Thyroid gland (tissue), 4 donors: ENCODE data around the gene GJC1. TPM values are rescaled to one million over a fixed set of nuclear protein-coding genes. Genes with fewer than 3 reads are reported as not detected.
"Not testable (repeated sequence)": the region's sequence is repeated elsewhere in the genome, so short reads cannot be mapped to it uniquely, and the experiment has no call there.

ENCODE experiments used
- DNase-seq, 2 donors: peaks; one replicate each; pipeline ENCODE4 v3.0.0-alpha.2; 2019
- H3K27ac ChIP-seq, 3 donors: fragments of 200-600 bp; sonication (generic); 1 replicate in 2 of 3; 2 replicates in 1 of 3; pipeline ENCODE4 v1.5.1; 2016 to 2019; ENCODE audit warnings: mild to moderate bottlenecking in 1 of 3, moderate library complexity in 1 of 3
- H3K27me3 ChIP-seq: fragments of 200-600 bp; sonication (generic); one replicate; pipeline ENCODE4 v1.5.1; 2019
- H3K36me3 ChIP-seq, 2 donors: fragments of 200-600 bp; sonication (generic); one replicate each; pipeline ENCODE4 v1.5.1; 2016 to 2019
- H3K4me1 ChIP-seq, 2 donors: fragments of 200-600 bp; sonication (generic); one replicate each; pipeline ENCODE4 v1.5.1; 2017 to 2019
- H3K4me3 ChIP-seq, 3 donors: fragments of 200-600 bp; sonication (generic); replicated peaks in 1 of 3; 1 replicate in 2 of 3; 2 replicates in 1 of 3; pipeline ENCODE4 v1.5.1; 2016; ENCODE audit warnings: mild to moderate bottlenecking in 1 of 3
- H3K9me3 ChIP-seq: fragments of 200-600 bp; sonication (generic); one replicate; pipeline ENCODE4 v1.5.1; 2017
- POLR2A ChIP-seq, 2 donors: fragments of 450-650 bp; IDR thresholded peaks; one replicate each; pipeline ENCODE4 v1.6.1; 2017; ENCODE audit warnings: antibody characterized with exemption in 2 of 2, mild to moderate bottlenecking in 2 of 2, moderate library complexity in 1 of 2
- WGBS, 2 donors: methylation state at CpG; one replicate each; pipeline ENCODE4 v1.1.5; 2017; 5-methylcytosine and 5-hydroxymethylcytosine counted together
- intact Hi-C: fragments of 100-400 bp; cut with DNase I; formaldehyde crosslinking; loops from one replicate; pipeline ENCODE4 v1.15.1; 2023
- total RNA-seq, 4 donors: library from RNA; depleted of rRNA; stranded (reverse); fragments of >200 nt; gene quantifications; one replicate each; pipeline ENCODE4 v1.2.3, GENCODE V29; 2016
- TF ChIP-seq, protein P1 (sequence below), 6 experiments: fragments of 200-600 bp in 3 of 6; fragments of 450-650 bp in 3 of 6; sonication (generic) in 3 of 6; IDR thresholded peaks; one replicate each; pipeline ENCODE4 v1.5.1; 2016 to 2019; ENCODE audit warnings: antibody characterized with exemption in 6 of 6, mild to moderate bottlenecking in 2 of 6, inconsistent platforms in 1 of 6, moderate library complexity in 1 of 6

GJC1 gene
- total RNA-seq, 4 donors from 2014 or later: 1.4 to 6.1 (median 3.8) TPM

DNA sequence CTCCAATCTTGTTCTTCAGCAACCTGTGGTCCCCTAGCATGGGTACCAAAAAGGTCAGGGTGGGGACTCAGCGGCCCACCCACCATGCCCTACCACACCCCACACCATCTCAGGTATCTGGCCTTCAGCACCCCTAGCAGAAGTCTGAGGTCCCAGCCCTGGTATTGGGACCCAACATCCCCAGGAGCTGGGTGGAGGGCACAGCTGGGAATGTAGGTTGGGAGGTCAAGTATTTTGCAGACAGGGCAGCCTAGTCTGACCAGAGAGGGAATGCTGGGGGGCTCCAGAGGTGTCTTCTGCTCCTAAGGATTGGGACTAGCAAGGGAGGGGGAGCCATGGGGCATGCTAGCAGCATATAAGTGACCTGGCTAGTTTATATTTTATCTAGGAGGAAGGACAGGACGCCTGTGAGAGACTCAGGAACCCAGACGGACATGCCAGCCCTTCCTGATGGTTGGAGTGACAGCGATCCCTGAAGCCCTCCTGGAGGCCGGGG, 72.1 kb downstream of the GJC1 start:
- Histone ChIP-seq H3K4me1 (peaks cover 6 to 13% of the 10 kb centered on the region in 2 donors), H3K27ac (no peak overlapping the region), H3K36me3 (no peaks in the 10 kb centered on the region), H3K9me3 (no peaks in the 10 kb centered on the region), H3K27me3 (peaks cover 12% of the 10 kb centered on the region), H3K4me3 (no peak overlapping the region)
- TF ChIP-seq, protein P1, sequence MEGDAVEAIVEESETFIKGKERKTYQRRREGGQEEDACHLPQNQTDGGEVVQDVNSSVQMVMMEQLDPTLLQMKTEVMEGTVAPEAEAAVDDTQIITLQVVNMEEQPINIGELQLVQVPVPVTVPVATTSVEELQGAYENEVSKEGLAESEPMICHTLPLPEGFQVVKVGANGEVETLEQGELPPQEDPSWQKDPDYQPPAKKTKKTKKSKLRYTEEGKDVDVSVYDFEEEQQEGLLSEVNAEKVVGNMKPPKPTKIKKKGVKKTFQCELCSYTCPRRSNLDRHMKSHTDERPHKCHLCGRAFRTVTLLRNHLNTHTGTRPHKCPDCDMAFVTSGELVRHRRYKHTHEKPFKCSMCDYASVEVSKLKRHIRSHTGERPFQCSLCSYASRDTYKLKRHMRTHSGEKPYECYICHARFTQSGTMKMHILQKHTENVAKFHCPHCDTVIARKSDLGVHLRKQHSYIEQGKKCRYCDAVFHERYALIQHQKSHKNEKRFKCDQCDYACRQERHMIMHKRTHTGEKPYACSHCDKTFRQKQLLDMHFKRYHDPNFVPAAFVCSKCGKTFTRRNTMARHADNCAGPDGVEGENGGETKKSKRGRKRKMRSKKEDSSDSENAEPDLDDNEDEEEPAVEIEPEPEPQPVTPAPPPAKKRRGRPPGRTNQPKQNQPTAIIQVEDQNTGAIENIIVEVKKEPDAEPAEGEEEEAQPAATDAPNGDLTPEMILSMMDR (IDR thresholded peaks at IDR 0.05): no peak
- TF ChIP-seq POLR2A (IDR thresholded peaks at IDR 0.05): no peak
- 41 to 74% methylated on average over 3 to 4 of the region's 5 CpGs for WGBS, 2 donors
- intact Hi-C loops: no loop called here
- DNase-seq: no peak

DNA sequence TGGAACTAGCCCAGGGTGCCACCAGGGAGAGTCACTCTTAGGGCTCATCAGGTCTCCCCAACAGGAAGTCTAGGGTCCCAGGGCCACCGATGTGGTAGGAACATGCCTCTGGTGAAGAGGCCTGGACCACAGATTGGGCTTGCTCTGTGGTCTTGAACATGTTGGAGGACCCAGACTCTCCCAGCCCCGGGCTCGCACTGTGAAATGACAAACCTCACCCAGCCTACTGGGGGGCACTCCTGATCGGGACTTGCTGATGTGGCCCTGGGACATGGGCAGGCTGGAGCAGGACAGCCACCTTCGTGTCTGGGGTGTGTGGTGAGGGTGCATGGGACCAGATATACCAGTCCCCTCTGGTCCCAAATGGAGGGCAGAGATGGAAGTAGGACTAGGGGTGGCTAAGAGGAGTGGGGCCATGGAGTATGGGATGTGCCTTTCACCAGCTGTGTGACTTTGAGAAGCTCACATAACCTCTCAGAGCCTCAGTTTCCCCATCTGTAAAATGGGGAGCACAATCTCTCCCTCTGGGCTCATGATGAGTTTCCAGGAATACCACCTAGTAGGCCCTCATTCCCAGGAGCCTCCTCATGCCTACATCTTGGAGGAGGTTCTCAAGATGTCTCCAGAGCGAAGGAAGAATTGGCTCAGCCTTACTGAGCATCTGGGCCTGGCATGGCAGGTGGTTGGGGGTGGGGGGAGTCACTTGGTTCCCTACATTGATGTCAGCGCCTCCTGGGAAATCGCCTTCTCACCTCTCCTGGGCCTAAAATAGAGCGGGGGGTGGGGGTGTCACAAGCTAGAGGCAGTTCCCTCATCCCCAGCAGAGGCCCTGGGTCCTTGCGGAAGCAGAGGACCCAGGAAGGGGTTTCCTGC, 72.8 kb downstream of the GJC1 start:
- DNase-seq: no peak
- Histone ChIP-seq H3K4me1 (peaks cover 6 to 13% of the 10 kb centered on the region in 2 donors), H3K9me3 (no peaks in the 10 kb centered on the region), H3K27me3 (peaks cover 12% of the 10 kb centered on the region), H3K27ac (no peak overlapping the region), H3K36me3 (no peaks in the 10 kb centered on the region), H3K4me3 (no peak overlapping the region)
- 83 to 88% methylated on average over 9 of the region's 10 CpGs for WGBS, 2 donors
- intact Hi-C loops: no loop called here
- TF ChIP-seq POLR2A (IDR thresholded peaks at IDR 0.05): no peak
- TF ChIP-seq, protein P1 (IDR thresholded peaks at IDR 0.05): no peak

DNA sequence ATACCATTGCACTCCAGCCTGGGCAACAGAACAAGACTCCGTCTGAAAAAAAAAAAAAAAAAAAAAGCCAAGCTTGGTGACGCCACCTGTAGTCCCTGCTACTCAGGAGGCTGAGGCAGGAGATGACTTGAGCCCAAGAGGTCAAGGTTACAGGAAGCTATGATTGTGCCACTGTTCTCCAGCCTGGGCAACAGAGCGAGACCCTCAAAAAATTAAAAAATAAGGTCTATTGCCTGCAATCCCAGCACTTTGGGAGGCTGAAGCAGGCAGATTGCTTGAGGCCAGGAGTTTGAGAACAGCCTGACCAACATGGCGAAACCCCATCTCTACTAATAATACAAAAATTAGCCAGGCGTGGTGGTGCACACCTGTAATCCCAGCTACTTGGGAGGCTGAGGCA, 74.9 kb downstream of the GJC1 start:
- H3K27ac ChIP-seq, H3K4me3 ChIP-seq, intact Hi-C loops, DNase-seq, H3K36me3 ChIP-seq, H3K9me3 ChIP-seq: not testable (repeated sequence)
- 93 to 95% methylated on average over 5 of the region's 5 CpGs for WGBS, 2 donors
- H3K4me1 ChIP-seq: peaks cover 6 to 13% of the 10 kb centered on the region in 2 donors
- peaks cover 12% of the 10 kb centered on the region for H3K27me3 ChIP-seq

DNA sequence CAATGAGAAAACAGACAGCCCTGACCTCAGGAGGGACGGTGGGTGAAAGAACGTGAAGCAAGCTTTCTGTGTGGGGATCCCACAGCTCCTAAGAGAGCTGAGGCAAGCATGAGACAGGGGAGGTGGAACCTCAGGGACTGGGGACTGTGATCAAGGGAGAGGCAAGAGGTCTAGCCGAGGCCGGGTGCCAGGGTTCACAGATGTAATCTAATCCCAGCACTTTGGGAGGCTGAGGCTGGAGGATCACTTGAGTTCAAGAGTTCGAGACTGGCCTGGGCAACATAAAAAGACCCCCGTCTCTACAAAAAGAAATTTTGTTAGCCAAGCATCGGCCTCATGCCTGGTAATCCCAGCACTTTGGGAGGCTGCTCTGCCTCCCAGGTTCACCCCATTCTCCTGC, 75.8 kb downstream of the GJC1 start:
- TF ChIP-seq, protein P1 (IDR thresholded peaks at IDR 0.05): no peak
- TF ChIP-seq POLR2A (IDR thresholded peaks at IDR 0.05): no peak
- no peaks in the 10 kb centered on the region for H3K36me3 ChIP-seq
- WGBS, 2 donors: 68 to 79% methylated on average over 7 of the region's 7 CpGs
- DNase-seq: no peak
- no peaks in the 10 kb centered on the region for H3K9me3 ChIP-seq
- H3K27me3 ChIP-seq: peaks cover 3% of the 10 kb centered on the region
- peaks cover 3 to 9% of the 10 kb centered on the region in 2 donors for H3K4me1 ChIP-seq
- intact Hi-C loops: no loop called here
- no peak overlapping the region for H3K4me3 ChIP-seq
- no peak overlapping the region for H3K27ac ChIP-seq

DNA sequence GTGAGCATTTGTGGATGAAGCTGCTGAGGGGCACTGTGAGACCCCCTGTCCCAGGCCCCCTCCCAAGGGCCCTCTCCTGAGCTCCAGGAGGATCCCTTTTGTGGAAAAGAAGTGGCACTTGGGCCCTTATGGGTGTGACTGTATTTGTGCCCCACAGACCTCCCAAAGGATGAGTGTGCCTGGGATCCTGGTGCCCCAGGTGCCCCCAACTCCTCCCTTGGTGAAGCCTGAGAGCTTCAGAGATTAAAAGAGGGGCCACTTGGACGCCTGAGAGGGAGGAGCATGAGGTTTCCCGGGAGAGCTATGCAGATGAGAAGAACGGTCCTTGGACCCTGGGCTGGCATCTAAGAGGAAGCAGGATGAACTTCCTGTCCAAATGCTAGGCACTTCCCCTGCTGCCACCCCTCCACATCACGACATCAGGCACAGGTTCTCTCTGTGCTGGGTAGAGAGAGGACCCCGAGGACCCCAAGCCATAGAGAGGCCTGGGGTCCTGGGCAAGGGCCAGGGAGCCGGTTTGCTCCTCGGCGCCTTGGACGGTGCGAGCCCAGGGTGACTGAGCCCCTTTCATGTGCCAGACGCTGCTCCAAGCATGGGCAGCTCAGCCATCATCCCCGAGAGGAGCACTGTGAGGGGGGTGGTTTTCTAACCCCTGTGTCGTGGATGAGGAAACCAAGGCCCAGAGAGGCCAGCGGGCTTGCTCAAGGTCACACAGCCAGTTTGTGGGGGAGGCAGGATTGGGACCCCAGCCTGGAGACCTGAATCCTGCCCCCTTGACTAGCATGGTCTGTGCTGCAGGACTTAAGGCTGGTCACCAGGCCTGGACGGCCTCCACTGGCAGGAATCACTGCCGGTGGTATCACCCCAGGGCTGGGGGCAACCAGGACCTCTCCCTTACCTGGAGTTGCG, 76.9 kb downstream of the GJC1 start:
- 58 to 89% methylated on average over 4 to 13 of the region's 17 CpGs for WGBS, 2 donors
- H3K4me1 ChIP-seq: peaks cover 0 to under 1% of the 10 kb centered on the region in 2 donors
- intact Hi-C loops: no loop called here
- H3K27me3 ChIP-seq: no peaks in the 10 kb centered on the region
- no peaks in the 10 kb centered on the region for H3K9me3 ChIP-seq
- no peak for TF ChIP-seq POLR2A (IDR thresholded peaks at IDR 0.05)
- no peaks in the 10 kb centered on the region for H3K36me3 ChIP-seq
- H3K4me3 ChIP-seq: no peak overlapping the region
- no peak overlapping the region for H3K27ac ChIP-seq
- DNase-seq: no peak
